Measurements from ENCODE around the gene DSCAML1. TPM values are rescaled to one million over a fixed set of nuclear protein-coding genes. Genes with fewer than 3 reads are reported as not detected.

DSCAML1 gene
- total RNA-seq, 1 experiment from 2014 or later: not detected

GRCh38 chr11:117462183-117462863 is 334.7 kb downstream of the DSCAML1 start (continued):
- TF ChIP-seq, protein P1, sequence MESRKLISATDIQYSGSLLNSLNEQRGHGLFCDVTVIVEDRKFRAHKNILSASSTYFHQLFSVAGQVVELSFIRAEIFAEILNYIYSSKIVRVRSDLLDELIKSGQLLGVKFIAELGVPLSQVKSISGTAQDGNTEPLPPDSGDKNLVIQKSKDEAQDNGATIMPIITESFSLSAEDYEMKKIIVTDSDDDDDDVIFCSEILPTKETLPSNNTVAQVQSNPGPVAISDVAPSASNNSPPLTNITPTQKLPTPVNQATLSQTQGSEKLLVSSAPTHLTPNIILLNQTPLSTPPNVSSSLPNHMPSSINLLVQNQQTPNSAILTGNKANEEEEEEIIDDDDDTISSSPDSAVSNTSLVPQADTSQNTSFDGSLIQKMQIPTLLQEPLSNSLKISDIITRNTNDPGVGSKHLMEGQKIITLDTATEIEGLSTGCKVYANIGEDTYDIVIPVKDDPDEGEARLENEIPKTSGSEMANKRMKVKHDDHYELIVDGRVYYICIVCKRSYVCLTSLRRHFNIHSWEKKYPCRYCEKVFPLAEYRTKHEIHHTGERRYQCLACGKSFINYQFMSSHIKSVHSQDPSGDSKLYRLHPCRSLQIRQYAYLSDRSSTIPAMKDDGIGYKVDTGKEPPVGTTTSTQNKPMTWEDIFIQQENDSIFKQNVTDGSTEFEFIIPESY (IDR thresholded peaks at IDR 0.05; ENCODE audit: extremely low read depth, insufficient replicate concordance, low read length): no peak
- no peak for TF ChIP-seq EGR1 (IDR thresholded peaks at IDR 0.05; ENCODE audit: low read depth)
- TF ChIP-seq RAD21 (IDR thresholded peaks at IDR 0.05; ENCODE audit: low read depth): no peak
- no peak for TF ChIP-seq TCF7L2 (IDR thresholded peaks at IDR 0.05; ENCODE audit: borderline replicate concordance, extremely low read depth, insufficient read depth, insufficient read length)
- no peak for TF ChIP-seq ZNF274 (IDR thresholded peaks at IDR 0.05; ENCODE audit: low read depth, low read length)

DNA sequence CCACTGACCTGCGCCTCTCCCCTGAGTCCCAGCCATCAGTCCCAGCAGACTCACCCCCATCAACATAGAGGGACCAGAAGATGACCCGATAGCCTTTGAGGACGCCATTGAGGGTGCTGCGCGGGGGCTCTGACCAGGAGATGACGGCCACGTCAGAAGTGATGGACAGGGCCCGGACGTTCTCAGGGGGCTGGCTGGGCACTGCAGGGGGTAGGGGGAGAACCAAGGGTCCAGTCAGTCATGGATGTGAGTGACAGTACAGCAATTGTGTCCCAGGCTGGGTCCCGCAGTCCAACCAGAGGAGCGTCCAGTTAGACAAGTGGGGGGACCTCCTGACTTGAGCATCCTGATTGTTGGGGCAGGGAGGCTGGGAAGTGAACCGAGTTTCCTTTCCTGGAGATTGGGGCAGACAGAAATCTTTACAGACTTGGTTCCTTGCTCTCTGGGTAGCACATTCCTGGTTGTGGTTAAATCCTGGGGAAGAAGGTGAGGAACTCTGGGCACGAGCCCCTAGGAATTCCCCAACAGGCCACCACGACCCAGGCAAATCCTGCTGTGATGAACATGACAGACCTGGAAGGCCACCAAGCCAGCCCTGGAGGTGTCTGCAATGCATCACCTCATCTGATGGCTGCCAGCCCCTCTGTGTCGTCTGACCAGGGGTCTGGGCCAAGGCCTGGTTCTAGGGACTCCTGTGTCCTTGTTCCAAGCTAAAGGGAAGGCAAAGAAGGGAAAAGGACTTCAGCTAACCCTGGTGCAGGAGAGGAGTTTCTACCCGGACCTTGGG is 335.4 kb downstream of the DSCAML1 start:
- BruUV-seq (replicated peaks): no TSS peak
- no peaks in the 10 kb centered on the region for H4K20me1 ChIP-seq (ENCODE audit: insufficient read depth)
- ATAC-seq (no peak), DNase-seq (ENCODE audit: low read depth, low spot score) (no peak)
- H3K27ac ChIP-seq (ENCODE audit: low read depth, low read length): no peak overlapping the region
- CTCF ChIA-PET: no interaction called here
- no peaks in the 10 kb centered on the region for H3K79me2 ChIP-seq (ENCODE audit: insufficient read depth, low read length)
- no peaks in the 10 kb centered on the region for H3K36me3 ChIP-seq (ENCODE audit: control insufficient read depth in 1 of 2, insufficient read depth in 2 of 2, low read length in 2 of 2)
- H3K9me3 ChIP-seq (ENCODE audit: control insufficient read depth in 1 of 2, insufficient read depth in 1 of 2, low read depth in 1 of 2, low read length in 2 of 2): no peaks in the 10 kb centered on the region
- no peak overlapping the region for H3K4me3 ChIP-seq (replicated peaks in 1 of 2; ENCODE audit: low read depth in 1 of 2, low read length in 2 of 2)
- no peak overlapping the region for H3K9ac ChIP-seq (ENCODE audit: low read length)
- RAD21 ChIA-PET (ENCODE audit: low non-redundant PET in 1 of 2, low total read pairs in 2 of 2, uncharacterized antibody in 2 of 2, unreplicated experiment in 2 of 2): no interaction called here
- TF ChIP-seq, protein P2, sequence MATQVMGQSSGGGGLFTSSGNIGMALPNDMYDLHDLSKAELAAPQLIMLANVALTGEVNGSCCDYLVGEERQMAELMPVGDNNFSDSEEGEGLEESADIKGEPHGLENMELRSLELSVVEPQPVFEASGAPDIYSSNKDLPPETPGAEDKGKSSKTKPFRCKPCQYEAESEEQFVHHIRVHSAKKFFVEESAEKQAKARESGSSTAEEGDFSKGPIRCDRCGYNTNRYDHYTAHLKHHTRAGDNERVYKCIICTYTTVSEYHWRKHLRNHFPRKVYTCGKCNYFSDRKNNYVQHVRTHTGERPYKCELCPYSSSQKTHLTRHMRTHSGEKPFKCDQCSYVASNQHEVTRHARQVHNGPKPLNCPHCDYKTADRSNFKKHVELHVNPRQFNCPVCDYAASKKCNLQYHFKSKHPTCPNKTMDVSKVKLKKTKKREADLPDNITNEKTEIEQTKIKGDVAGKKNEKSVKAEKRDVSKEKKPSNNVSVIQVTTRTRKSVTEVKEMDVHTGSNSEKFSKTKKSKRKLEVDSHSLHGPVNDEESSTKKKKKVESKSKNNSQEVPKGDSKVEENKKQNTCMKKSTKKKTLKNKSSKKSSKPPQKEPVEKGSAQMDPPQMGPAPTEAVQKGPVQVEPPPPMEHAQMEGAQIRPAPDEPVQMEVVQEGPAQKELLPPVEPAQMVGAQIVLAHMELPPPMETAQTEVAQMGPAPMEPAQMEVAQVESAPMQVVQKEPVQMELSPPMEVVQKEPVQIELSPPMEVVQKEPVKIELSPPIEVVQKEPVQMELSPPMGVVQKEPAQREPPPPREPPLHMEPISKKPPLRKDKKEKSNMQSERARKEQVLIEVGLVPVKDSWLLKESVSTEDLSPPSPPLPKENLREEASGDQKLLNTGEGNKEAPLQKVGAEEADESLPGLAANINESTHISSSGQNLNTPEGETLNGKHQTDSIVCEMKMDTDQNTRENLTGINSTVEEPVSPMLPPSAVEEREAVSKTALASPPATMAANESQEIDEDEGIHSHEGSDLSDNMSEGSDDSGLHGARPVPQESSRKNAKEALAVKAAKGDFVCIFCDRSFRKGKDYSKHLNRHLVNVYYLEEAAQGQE (IDR thresholded peaks at IDR 0.05; ENCODE audit: low read depth): no peak
- TF ChIP-seq, protein P1 (IDR thresholded peaks at IDR 0.05; ENCODE audit: extremely low read depth, insufficient replicate concordance, low read length): no peak
- TF ChIP-seq MAX (IDR thresholded peaks at IDR 0.05): no peak
- TF ChIP-seq EZH2 (IDR thresholded peaks at IDR 0.05): no peak
- no peak for TF ChIP-seq CBX3 (IDR thresholded peaks at IDR 0.05; ENCODE audit: low read depth)
- TF ChIP-seq ZNF274 (IDR thresholded peaks at IDR 0.05; ENCODE audit: low read depth, low read length): no peak
- TF ChIP-seq SRF (IDR thresholded peaks at IDR 0.05; ENCODE audit: low read depth): no peak
- TF ChIP-seq ELF1 (IDR thresholded peaks at IDR 0.05; ENCODE audit: borderline replicate concordance, low read depth): no peak
- no peak for TF ChIP-seq EGR1 (IDR thresholded peaks at IDR 0.05; ENCODE audit: low read depth)
- TF ChIP-seq POLR2AphosphoS5 (IDR thresholded peaks at IDR 0.05; ENCODE audit: low read depth, low read length): no peak
- no peak for TF ChIP-seq RAD21 (IDR thresholded peaks at IDR 0.05; ENCODE audit: low read depth)
- TF ChIP-seq SP1 (IDR thresholded peaks at IDR 0.05; ENCODE audit: low read depth): no peak
- POLR2A ChIA-PET: no interaction called here
- H3K4me2 ChIP-seq (ENCODE audit: low read length): no peak overlapping the region
- H3K4me1 ChIP-seq (ENCODE audit: control insufficient read depth in 1 of 2, insufficient read depth in 2 of 2, low read length in 2 of 2): no peaks in the 10 kb centered on the region
- H2AFZ ChIP-seq (ENCODE audit: low read depth, low read length, poor library complexity, severe bottlenecking): no peak overlapping the region
- H3K27me3 ChIP-seq (ENCODE audit: insufficient read depth, low read length): 0 out of 2 replicates have a peak, but pooled peaks cover 8% of the 10 kb centered on the region
- no peaks in the 10 kb centered on the region for H3K9me2 ChIP-seq (ENCODE audit: insufficient read depth)
- intact Hi-C loops (cut with micrococcal nuclease): no loop called here

Data from HCT116 (cell line).